IPS DF 4.7 (cell line): ENCODE data around the gene SSTR4.

Experiments
- DNase-seq: peaks from one replicate; pipeline ENCODE4 v3.0.0-alpha.2; 2013; ENCODE audit warnings: low spot score; ENCODE audit errors: extremely low read depth

The SSTR4 gene

DNA sequence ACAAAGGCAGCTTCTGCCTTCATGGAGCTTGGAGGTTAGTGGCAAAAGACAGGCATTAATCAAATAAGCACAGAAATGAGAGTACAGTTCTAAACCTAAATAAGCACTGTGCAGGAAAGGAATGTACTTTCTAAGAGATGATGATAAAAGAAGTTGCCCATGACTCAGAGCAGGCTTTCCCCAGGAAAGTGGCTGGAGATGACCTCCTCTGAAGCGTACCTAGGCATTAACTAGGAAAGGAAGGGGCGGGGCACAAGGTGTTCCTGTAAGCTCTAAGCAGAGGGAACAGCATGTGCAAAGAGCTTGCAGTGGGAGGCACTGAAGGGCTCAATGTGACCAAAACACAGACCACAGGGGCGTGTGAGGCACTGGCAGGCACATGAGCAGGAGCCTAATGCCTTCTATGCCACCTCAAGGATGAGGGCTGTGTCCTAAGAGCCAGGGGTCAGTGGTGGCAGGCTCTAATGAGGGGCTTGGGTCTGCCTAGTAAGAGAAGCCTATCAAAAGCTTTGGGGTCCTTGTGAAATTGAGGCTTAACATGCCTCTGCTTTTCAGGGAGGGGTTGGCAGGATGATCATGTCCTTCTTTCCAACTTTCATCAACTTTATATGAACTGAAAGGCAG, 4.9 kb downstream of the SSTR4 start:
- no peak for DNase-seq

DNA sequence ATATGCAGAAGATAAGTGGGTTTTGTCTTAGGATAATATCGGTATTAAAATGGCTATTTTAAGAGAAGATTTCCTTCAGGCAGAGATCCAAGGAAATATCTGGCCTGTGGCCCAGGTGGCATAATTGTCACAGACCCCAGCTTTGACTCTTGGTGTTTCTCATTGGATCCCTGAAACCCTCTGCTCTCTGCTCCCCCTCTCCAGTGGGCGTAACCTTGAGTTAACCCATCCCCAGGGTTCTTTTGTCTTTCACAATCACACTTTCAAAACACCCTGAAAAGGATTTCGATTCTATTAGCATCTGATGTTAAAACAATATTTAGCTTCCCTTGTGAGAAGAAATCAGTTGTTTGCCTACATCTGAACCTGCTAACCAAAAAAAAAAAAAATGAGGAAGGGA, 7.2 kb downstream of the SSTR4 start:
- no peak for DNase-seq

DNA sequence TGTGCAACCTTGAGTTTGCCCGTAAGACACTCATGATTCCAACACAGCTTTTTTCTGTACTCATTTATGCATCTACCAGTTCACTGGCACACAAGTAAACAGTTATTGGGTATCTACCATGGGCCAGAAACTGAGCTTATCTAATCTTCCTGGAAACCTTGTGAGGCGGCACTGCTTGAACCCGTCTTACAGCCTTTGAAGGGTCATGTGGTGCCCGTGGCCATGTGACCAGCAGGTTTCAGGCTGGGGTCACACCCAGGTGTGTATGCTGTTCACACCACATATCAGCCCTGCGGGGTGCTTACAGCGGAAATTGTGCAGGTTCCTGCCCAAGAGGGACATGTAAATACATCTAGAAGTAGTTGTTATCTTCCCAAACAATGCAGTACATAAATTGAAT, 8.3 kb downstream of the SSTR4 start:
- DNase-seq: no peak

DNA sequence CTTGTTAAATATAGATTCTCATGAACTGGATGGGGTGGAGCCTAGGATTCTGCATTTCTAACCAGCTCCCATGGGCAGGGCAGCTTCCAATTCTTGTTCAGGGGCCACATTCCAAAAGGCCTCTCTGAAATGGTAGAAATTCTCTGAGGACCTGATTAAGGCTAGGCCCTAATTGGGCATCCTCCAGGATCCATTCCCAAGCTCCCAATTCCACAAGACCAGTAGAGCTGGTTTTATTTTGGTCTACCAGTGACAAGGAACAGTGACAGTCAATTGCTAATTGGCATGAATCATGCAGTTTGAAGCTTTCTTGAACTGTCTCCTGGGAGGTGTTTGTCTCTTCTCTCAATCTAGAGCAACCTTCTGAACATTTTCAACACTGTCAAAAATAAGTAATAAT, 11.3 kb downstream of the SSTR4 start:
- DNase-seq: no peak

DNA sequence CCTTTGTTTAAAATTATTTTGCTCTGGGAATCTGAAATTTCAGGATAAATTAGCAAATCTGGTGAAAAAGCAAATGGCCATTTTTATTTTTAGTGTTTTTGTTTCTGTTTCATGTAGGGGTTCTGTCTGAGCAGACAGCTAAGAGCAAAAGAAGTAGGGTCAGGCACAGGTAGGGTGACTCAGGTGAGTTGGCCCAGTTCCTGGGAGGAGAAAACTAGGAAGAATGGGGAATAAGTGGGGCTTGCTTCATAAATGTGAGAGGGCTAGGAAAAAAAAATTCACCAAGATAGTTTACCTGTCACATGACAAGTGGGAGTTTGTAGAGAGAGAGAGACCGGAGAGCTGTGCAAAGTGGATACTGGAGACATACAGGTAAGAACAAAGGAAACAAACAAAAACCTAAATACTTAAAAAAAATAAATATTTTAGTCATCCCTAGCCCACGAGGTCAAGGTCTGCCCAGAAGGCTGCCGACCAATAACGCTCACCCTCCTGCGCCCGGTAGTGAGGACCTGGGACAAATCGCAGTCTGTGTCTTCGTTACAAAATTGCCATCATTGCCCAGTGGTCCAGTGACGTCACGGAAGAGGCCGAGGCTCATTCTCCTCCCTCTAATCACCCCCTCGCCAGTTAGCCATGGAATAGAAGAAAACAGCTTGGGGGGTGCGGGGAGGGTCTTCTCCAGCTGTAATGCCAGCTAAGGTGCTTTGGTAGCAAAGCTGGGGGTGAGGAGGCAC, 12.1 kb downstream of the SSTR4 start:
- DNase-seq: no peak

DNA sequence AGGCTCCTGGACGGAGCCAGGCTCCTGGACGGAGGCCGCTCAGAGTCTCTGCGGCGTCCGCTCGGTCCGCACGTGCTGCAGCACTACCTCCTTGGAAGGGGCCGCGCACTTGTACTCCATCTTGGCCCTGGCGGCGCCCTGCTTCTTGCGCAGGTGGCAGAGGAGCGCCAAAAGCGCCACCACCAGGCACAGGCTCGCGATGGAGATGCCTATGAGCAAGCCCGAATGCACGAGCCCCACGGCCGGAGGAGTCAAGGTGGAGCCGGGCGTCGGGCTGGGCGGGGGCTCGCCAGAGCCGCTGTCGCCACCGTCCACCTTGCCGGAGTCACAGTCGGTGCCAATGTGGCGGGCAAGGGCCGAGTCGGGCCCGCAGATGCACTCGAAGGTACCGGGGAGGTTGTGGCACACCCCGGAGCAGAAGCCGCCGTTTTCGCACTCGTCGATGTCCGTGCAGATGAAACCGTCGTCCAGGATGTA, 12.7 kb downstream of the SSTR4 start:
- no peak for DNase-seq

DNA sequence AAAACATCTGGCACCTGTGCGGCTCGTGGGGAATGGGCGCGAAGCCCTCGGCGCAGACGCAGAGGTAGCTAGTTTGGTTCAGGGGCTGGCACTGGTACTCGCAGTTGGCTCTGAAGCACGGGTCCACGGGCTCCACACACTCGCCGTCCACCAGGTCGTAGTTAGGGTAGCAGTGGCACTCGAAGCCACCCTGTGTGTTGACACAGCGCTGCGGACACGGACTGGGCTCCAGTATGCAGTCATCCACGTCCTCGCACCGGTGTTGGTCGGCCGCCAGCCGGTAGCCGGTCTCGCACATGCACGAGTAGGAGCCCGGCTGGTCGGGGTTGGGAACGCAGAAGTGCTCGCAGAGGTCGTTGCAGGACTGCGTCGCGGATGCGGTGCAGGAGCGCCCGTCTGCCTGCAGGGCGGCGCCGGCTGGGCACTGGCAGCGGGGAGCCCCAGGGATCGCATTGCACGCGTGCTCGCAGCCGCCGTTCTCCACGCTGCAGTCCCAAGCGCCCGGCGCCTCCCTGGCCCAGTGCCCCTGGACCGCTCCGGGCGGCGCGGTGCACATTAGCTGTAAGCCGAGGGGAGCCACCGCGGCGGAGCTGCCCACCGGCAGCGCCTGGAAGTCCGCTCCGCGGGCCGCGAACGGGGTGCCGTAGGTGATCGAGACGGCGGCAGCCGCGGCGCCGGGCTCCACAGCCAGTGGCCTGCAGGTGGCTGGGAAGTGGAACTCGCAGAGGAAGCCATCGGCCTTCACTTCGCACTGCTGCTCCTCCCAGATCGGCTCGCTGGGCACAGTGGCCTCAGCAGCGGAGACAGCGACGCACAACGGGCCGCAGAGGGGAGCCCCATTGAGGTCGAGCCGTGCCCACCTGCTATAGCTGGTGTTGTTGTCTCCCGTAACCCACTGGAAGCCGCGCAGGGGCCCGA, 13.4 kb downstream of the SSTR4 start:
- no peak for DNase-seq

DNA sequence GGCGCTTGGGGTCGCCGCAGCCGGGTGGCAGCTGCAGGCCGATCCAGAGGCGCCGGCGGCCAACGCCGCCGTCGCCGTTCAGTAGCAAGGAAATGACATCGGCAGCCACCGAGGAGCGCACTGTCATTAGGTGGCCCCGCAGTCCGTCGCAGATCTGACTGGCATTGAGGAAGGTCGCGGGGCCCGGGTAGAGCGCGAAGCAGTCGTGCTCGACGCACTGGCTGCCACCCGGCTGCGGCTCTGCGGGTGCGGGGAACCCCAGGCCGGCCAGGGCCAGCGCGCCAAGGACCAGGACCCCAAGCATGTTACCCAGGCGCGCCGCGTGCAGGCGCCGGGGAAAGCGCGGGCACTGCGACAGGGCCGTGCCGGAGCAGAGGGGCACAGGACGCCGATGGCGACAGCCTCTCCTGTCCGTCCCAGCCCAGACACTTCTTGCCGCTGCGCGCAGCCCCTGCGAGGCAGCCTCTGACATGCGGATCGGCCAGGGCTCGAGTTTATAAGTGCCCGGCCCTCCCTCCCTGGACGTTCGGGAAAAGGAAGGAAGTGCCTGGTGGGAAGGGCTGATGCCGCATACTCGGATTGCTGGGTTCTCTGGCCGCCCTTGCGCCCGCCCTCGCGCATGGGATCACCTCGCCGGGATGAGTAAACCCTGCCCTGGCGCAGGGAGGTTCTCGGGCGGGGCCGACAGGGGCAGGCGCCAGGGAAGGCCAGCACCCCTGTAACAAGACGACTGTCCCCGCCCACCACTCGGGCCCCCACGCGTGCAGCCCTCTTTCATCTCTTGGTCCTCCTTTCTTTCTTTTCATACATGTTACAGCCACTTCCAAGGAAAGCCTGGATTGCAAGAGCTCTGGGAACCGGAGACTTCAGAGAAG, 14.3 kb downstream of the SSTR4 start, which contains the start of gene THBD:
Gene THBD, minus strand, starts transcription at position 472 of the 875 bp plus-strand sequence. Its CDS starts 168 bp downstream, at position 304.
- no peak for DNase-seq

DNA sequence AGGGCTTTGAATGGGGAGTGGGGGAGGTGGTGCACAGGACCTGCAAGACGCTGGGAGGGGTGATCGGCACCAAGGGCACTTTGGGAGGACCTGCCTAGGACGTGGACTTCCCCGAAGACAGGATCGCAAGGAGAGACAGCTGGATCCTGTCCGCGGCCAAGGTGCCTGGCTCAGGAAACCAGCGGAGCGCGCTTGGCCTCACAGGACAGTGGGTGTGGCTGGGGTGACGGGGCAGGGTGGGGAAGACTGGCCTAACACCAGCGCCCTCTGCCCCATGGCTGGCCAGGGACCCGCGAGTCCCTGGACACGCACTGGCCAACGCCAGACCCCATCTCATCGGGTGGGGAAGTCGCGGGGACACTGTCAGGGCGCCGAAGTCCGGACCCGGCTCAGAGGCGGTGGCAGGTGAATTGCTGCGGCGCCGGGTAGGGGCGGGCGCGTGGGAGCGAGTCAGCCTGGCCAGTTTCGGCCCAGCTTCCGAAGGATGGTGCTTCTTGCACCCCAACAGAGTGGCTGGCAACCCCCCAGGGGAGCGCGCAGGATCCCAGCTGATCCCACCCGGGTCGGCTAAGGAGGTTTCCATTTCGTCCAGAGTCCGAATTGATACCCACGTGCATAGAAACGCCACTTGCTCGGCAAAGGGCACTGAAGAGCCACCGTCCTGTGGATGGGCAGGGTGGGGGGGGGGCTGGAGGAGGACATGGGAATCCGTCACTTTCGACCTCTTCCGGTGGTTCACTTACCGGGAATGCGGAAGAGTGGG, 15.1 kb downstream of the SSTR4 start:
- DNase-seq: no peak

DNA sequence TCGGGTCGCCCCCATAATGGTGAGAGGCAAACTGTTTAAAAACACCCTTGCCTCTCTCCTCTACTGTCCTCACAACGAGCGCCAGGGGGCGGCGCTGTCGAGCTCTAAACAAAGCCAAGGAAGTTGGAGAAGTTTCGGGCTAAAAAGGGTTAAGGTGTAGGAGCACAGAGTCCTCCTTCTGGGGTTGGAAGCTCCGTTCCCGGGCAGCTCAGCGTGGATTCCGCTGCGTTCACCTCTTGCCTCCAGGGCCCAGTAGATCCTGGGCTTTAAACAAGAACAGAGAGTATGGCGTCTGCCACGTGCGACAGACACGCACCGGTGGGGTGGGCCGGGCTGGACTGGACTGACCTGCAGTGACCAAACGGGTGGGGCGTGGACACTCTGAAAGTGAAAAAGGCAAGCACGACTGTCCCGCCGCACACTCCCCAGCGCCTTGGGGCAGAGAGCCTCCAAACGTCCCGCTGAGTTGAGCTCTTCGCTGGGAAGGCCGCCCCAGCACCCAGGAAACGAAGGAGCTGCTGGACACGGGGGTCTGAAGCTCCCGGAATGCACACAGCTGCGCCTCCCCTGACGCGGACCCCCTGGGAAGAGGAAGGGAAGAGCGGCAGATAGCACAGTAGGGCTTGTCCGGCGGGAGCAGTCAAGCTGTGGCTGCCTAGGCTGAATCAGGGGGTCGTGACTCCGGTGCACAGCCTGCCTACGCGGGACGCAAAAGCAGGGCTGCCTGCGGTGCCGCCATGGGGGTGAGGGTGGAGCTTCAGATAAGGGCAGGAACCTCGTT, 15.9 kb downstream of the SSTR4 start:
- peak; percentile 62 for DNase-seq

DNA sequence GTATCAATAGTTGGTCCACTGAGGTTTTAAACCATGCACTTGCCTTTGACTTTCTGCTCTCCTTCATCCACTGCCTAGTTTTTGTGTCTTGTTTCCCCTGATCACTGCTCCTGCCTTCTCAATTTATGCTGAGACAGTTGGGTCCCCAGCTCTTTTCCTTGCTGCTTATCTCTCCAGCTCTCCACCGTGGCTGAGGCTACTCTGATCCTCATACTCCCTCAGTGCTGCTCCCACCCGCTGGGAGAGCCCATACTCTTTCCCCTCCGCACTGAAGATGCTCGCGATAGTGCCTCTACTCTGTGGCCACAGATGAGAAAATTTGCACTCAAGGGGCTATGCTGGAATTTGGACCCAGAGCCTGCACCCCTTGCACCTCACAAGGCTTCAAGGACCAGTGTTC, 17.8 kb downstream of the SSTR4 start:
- DNase-seq: no peak

DNA sequence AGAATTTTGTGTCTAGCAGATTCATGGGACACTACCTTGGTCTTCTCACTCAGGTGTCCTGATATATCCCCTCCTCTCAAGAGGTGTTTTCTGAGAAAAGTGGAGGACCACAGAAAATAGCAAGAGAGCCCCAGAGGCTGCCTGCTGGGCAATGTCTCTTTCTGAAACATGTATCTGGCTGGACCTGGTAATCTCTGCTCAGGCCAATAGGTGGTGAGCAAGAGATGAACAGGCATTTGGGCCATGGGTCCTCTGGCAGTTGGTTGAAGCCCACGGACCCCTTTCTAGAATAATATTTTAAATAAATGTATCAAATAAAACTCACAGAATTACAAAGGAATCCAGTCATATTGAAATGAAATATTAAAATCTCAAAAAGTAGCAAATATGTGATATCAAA, 23.1 kb downstream of the SSTR4 start:
- DNase-seq: no peak

DNA sequence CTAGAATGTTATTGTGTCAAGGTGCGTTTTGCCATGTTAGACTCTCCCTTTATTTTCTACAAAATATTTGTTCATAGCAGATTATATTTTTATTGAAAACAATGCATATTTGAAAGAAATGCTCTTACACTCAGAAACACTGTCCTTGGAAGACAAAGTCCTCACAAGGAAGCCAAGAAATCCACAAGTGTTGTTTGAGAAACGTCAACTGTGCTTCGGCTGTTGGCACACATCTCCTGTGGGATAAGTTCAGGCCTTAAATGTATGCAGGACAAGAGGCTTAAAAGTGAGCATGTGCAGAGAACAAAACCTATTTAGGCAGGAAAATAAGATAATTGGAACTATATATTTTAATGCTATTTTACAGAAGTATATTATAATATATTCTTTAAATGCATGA, 23.9 kb downstream of the SSTR4 start:
- no peak for DNase-seq

DNA sequence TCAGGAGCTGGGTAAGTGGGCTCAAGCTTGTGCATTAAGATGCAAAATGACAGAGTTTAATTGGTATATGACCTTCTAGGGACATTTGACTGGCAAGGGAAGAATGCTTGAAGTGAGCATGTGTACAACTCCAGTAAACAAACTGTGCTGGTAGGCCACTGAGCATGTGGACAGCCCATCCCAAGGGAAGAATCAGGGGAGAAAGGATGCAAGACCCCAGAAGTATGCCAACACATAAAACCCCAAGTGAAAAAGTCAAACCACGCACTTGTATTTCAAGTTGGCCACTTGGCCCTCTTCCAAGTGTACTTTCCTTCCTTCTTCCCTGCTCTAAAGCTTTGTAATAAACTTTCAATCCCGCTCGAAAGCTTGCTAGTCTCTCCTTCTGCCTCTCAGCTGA, 24.7 kb downstream of the SSTR4 start:
- DNase-seq: no peak

DNA sequence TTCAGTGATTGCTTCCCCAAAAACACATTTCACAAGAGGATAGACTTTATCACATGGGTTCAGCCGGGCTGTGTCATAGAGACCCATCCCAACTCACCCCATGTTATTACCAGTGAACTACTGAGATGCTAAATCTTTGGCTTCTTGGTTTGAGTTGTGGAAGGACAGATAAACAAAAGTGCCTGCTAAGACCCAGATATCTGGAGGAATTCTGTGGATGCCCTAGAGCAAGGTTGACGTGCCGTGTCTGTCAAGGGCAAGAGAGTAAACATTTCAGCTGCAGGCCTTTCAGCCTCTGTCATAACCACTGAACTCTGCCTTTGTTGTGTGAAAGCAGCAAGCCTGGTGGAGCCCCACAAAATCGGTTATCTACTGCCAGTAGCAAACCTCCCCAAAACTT, 25.5 kb downstream of the SSTR4 start:
- no peak for DNase-seq

DNA sequence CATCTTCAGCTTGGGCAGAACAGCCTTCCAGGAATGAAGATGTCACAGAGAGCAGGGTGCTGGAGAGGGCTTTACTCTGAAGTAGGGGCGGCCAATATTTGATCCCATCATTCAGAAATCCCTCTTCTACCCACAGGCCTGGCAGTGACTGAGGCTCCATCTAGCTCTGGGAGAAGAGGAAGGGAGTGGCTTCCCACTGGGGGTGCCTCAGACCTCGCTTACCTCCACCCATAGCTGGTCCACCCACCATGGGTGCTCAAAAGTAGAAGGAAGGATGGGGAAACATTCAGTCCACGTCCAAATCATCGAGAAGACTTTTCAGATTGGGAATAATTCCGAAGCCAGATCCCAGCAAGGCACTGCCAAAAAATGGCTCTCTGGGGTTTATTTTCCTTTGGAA, 26.1 kb downstream of the SSTR4 start:
- DNase-seq: no peak

DNA sequence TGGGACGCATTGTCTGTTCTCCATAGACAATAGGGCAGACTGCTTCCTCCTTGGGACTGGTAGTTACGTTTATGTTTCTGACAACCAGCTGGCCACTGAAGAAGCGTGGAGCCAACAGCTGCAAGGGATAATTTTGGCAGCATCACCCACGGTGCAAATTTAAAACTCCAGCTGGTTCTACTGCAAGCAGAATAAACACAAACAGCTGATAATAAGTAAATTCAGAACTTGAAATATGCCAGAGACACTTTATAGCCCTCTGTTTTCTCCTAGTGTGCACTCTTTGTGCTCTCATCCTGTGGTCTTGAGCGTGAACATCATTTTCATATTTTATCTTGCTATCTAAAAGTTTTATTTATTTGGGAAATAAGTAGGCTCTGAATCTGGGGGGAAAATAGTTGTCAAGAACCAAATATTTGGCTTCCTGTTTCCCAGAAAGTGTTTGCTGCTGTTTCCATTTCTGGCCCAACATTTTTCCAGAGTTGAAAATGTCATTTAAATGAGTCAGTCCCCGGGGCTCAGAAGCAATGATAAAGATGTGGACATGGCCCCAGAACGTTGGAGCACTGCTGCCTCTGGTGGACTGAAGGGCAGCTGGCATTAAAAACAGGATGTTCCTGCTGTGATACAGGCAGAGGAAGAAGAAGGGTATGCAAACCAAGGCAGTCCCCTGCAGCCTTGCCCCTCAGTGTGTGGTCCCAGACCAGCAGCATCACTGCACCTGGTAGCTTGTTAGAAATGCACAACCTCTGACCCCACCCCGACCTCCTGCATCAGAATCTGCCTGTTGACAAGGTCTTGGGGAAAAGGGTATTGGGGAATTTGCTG, 26.8 kb downstream of the SSTR4 start:
- no peak for DNase-seq

DNA sequence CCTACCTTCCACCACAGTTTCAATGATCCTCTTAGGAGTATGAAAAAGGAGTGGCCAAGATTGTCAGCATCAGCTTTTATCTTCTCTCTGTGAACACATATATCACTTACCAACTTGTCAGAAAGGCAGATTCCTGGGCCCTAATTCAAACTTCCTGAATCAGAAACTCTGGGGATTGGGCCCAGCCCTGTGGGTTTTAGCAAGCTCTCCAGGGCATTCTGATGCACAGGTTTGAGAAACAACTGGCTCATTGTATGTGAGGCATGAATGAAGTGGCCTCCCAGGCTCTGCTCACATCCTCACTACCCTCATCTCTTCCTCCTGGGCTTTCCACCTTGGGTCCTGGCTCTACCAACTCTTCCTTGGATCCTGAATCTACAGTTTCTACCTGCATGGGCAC, 27.5 kb downstream of the SSTR4 start:
- DNase-seq: no peak

DNA sequence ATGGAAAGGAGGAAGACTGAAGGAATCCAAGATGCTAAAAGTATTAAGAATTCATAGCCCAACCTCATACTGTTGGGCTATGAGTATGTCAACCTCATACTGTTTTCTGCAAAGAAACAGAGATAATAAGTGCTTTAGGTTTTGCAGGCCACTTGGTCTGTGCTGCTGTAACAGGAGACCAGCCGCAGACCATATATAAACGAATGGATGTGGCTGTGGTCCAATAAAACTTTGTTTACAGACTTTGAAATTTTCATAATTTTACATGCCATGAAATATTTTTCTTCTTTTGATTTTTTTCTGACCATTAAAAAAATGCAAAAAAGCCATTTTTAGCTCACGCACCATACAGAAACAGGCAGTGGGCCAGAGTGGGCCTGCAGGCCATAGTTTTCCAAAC, 28.1 kb downstream of the SSTR4 start:
- no peak for DNase-seq
